COR-L47 (cell line): ENCODE data around the gene KCNJ3.
"Not testable (repeated sequence)": the region's sequence is repeated elsewhere in the genome, so short reads cannot be mapped to it uniquely, and the experiment has no call there.

Experiments
- DNase-seq: peaks from one replicate; lab custom pipeline; 2025; lab: John Stamatoyannopoulos, UW

The KCNJ3 gene

DNA sequence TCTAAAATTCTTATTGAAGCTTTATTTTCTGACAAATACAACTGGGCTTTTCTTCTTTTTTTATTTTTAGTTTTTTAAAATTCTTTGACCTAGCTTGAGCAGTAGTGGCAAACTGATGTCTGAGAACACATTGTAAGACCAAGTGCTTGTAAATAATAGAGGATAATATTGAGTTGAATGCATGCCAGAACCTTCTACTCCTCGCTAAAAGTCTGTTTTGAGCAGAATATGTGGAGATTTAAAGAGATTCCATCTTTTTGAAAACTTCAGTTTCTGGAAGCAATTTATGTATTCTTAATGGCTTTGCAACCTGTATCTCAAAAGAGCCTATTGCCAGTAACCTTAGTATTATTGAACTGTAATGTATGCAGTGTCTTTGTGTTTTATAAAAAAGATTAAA lies 148.3 kb downstream of the KCNJ3 start:
- DNase-seq, result no peak

DNA sequence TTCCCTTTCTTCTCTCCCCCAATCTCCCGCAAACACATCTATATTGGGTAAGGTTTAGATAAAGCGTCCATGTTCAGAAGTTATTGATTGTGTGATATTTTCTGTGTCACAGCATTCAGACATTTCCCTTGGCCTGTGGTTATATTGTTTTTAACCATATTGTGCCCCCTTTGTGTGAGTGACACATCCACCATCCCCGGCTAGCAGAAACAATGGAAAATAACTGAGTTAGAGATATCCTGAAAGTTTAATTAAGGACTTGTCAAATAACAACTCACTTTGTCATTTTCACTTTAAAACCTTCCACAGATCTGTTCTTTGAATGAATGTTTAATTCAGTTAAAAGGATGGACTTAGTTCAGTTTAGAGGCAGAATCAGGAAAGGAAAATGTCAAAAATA lies 151.0 kb downstream of the KCNJ3 start:
- no peak for DNase-seq

DNA sequence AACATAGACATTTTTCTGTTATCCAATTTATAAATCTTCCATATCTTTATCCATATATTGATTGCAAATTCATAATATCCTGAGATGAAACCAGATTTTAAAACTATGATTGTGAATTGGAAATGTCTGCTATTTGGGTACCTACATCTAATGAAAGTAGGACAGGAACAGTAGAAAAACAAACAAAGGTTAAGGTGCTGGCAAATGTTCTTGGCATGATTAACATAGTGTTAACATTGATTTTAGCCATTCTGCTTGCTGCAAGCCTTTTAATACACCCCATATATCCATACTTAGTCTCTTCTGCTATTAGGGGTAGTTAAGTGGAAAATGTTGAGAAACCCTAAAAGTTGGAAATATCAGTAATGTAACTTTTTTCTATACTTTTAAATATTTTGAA lies 152.0 kb downstream of the KCNJ3 start:
- DNase-seq, result no peak

DNA sequence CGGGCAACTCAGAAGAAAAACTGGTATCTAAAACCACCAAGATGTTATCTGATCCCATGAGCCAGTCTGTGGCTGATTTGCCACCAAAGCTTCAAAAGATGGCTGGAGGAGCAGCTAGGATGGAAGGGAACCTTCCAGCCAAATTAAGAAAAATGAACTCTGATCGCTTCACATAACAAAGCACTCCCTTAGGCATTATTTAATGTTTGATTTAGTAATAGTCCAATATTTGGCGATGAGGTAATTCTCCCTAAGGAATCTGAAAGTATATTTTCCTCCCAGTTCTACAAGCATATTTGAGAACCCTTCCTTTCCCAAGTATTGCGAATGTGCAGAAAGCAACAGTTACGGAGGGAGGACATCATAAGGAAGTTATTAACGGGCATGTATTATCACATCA lies 156.6 kb downstream of the KCNJ3 start:
- DNase-seq, result no peak

- not testable (repeated sequence) for DNase-seq
These were observed 168.7 kb downstream of the KCNJ3 start for GRCh38 chr2:154867151-154867550.

GRCh38 chr2:154875999-154876398 lies 177.5 kb downstream of the KCNJ3 start:
- no peak for DNase-seq

- DNase-seq, result no peak
These were observed 184.2 kb downstream of the KCNJ3 start for GRCh38 chr2:154882725-154883124.

GRCh38 chr2:154886316-154886715 lies 187.8 kb downstream of the KCNJ3 start:
- DNase-seq, result no peak

- DNase-seq, result no peak
These were observed 199.8 kb downstream of the KCNJ3 start for GRCh38 chr2:154898269-154898668.

DNA sequence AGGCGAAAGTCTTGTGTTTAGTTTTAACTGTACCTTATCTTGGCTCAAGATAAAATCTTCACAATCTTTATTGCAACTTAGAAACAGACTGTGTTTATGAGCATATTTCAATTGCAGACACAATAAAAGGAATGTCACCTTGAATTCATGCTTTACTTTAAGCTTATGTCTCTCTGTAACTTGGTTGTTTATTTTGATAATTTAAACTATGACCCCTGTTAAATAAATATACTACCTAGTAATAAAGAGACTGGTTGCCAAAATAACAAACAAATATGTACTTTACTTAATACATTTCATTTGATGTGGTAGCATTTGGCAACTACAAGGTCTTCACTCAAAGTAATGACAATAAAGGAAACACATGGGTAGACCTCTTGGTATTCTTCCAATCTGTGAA lies 202.6 kb downstream of the KCNJ3 start:
- DNase-seq, result no peak
